GM21381 (cell line): ENCODE measurements around the gene CYSLTR1.
"Not testable (repeated sequence)": the region's sequence is repeated elsewhere in the genome, so short reads cannot be mapped to it uniquely, and the experiment has no call there.

Experiments
- ATAC-seq: cut with Tn5 transposase; IDR thresholded peaks from one replicate; pipeline ENCODE4 v1.9.1; 2021; ENCODE audit warnings: mild to moderate bottlenecking, moderate library complexity; ENCODE audit not compliant: unreplicated experiment

The CYSLTR1 gene, protein sequence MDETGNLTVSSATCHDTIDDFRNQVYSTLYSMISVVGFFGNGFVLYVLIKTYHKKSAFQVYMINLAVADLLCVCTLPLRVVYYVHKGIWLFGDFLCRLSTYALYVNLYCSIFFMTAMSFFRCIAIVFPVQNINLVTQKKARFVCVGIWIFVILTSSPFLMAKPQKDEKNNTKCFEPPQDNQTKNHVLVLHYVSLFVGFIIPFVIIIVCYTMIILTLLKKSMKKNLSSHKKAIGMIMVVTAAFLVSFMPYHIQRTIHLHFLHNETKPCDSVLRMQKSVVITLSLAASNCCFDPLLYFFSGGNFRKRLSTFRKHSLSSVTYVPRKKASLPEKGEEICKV

DNA sequence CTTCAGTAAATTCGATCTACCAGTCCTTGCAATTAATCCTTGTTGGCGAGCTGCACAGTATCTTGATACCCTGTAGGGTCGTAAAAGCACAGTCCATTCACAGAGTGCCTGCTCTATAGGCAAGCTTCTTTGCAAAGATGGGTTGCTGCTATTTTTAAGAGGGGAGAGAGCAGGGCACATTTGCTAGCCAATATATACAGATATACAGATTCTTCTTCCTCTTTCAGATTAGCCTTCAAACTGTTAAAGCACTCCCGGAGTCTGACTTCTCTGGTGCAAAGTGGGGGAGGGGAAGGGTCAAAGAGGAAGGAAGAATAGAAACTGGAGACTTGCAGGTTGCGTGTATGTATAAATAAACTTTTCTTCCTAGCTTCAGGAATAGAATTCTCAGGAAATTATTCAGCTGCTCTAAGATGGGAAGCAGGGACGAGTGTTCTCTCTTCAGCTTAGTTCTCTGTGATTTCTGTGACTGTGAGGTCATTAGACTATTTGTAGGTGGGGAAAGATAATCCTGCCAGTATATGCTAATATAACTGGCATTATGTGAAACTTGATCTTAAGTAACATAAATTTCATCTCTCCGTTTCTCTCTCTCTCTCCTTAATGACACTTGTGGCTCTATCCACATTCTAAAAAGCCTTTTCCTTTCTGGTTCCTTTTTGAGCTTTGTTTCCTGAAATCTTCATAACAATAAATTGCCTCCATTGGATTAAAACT is at the start of gene CYSLTR1:
TSS of gene CYSLTR1 (minus strand) at position 242 of the 717 bp plus-strand sequence. CDS start 53,865 bp downstream, outside the sequence.
- ATAC-seq = peak; percentile 55

DNA sequence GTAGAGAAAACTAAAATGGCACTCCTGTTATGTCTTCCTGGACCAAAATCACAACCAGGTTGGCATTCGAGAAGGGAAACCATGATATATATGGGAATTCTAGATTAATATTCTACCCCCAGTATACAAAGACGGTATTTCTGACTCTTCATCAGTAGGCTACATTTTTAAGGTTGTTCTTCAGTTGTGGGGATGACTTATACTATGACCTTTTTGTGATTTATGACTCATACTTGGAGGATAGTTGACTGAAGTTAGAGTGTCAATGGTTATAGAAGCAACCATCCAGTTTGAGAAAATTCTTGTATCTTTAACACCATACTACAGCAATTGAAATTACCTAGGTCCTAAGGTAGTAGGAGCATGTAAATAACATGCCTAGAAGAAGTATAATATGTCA is 49.8 kb upstream of the CYSLTR1 start:
- no peak for ATAC-seq

GRCh38 chrX:78375894-78376293 is 48.5 kb upstream of the CYSLTR1 start:
- no peak for ATAC-seq

GRCh38 chrX:78366576-78366975 is 39.2 kb upstream of the CYSLTR1 start:
- ATAC-seq = no peak

GRCh38 chrX:78357342-78358055 is 30.1 kb upstream of the CYSLTR1 start:
- no peak for ATAC-seq

DNA sequence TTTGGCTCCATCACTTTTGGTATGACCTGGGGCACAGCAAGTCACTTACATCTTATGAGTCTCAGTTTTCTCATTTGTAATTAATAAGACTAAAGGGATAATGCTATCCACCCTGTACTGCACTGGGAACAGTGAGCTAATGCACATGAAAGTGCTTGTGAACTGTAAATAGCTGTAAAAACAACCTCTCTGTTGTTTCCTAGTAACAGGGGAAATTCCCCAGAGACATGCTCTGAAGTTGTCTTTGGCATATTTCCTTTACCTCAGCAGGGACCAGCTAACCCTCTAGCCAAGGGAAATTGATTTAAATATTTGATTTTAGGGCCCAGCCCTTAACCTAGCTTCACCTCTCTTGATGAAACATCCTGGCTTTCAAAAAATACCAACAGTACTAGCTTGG is 6.1 kb upstream of the CYSLTR1 start:
- ATAC-seq = peak; percentile 51

DNA sequence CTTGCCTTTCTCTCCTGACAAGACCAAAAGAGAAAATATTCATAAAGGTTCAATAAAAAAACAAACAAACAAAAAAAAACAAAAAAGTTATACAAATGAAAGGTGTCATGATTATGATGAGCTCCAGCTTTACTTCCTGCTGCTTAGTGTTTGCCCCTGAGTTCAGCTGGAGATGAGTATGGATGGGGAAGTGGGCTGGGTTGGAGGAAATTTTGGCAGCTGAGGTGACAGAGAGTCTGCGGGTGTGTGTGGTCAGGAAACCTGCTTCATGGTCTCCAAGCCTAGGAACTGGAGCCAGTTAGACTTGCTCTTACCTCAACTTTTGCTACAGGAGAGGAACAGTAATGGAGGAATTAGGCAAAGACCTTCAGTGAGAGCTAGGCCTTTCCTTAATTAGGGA is 4.3 kb upstream of the CYSLTR1 start:
- no peak for ATAC-seq

- ATAC-seq = no peak
Measured at GRCh38 chrX:78330540-78330939, 3.1 kb upstream of the CYSLTR1 start.

GRCh38 chrX:78330068-78330467 is 2.7 kb upstream of the CYSLTR1 start:
- no peak for ATAC-seq

DNA sequence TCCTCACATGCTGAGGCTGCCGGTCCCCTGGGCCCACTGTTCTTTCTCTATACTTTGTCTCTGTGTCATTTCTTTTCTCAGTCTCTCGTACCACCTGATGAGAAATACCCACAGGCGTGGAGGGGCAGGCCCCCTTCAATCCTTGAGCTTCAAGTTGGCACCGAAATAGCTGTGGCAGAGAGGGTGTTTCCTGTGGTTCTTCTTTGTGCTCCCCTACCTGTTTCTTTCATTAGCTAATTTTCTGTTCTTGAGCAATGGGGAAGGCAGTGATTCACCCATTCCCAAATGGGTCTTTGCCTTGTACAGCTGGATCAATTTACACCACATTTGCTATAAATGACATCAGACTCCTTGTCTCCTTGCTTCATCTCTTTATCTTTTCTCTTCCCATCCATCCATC is 2.1 kb upstream of the CYSLTR1 start:
- ATAC-seq = no peak

- ATAC-seq = no peak
Measured at GRCh38 chrX:78326401-78326800, 1.0 kb downstream of the CYSLTR1 start.

GRCh38 chrX:78322863-78323262 is 4.5 kb downstream of the CYSLTR1 start:
- no peak for ATAC-seq

DNA sequence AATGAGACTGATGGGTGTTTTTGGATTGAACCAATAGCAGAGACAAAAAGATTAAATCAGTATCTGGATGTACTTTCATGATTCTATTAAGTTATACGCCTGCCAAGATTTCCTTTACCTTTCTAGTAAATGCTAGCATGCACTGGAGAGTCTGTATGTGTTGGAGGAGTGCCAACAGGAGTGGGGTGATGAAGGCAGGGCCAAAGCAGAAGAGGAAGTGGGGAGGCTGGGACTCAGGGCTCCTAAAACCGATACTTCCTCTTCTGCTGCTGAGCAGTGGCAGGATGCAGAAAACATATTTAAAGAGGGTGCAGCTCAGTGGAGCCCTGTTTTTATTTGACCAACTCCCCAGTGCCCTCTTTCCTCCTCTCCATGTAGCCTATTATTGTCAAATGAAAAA is 5.6 kb downstream of the CYSLTR1 start:
- ATAC-seq = peak; percentile 94

DNA sequence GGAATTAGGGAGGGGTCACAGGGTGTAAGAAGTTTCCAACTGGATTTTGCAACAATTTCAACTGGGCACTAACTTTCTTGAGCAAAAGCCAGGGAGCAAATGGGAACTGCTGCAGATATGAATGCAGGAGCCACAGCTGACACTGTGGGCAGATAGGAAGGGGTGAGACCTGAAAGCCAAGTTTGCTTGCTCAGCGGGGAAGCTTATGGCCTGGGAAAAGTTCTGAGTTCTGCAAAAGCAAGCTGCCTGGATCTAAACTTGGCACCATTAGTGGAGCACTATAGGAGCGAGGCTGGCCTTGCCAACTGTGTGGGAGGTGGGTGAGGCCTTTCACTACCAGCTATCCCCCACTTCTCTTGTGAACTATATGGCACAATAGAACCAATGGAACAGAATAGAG is 11.1 kb downstream of the CYSLTR1 start:
- ATAC-seq = no peak

DNA sequence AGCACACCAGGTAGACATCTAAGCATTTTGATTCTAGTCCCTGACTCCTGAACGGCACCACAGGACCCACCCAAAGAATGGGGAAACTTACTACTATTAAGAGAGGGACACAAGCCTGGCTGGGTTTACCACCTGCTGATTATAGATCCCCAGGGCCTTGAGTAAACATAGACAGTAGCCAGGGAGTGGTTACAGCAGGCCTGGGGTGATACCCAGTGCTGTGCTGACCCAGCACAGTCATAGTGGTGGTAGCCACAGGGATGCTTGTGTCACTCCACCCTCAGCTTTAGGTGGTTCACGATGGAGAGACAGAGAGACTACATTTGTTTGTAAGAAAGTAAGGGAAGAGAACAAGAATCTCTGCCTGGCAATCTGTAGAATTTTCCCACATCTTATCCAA is 11.7 kb downstream of the CYSLTR1 start:
- no peak for ATAC-seq

DNA sequence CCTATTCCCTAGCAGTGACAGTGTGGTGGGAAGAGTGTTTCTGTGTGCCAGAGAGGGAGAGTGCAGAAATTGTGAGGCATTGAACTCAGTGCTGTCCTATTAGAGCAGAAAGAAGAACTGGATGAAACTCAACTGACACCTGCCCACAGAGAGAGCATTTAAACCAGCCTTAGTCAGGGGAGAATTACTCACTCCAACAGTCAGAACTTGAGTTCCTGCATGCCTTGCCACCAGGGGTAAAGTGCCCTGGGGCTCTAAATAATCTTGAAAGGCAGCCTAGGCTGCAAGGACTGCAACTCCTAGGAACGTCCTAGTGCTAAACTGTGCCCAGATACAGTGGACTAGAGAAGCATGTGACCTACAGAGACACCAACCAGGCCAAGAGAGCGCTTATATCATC is 12.8 kb downstream of the CYSLTR1 start:
- peak; percentile 54 for ATAC-seq

- no peak for ATAC-seq
Measured at GRCh38 chrX:78313526-78313925, 13.9 kb downstream of the CYSLTR1 start.

DNA sequence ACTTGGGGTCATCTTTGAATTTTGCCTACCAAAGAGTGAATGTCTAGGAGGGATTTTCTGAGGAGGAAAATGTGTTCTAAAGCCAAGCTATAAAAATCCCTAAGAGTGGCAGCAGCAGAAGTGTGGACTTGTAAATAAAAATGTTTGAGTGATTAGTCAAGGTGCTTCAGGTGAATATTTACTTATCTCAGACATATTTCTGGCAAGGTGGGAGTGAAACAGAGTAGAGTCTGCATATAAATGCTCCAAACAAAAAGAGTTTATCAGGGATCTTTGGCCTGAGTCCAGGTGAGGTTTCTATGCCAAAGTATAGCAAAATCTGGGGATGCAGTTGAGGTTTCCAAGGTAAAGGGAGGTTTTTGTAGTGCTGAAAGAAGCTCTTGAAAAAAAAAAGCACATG is 19.7 kb downstream of the CYSLTR1 start:
- ATAC-seq = no peak

- no peak for ATAC-seq
Measured at GRCh38 chrX:78303086-78303485, 24.3 kb downstream of the CYSLTR1 start.

DNA sequence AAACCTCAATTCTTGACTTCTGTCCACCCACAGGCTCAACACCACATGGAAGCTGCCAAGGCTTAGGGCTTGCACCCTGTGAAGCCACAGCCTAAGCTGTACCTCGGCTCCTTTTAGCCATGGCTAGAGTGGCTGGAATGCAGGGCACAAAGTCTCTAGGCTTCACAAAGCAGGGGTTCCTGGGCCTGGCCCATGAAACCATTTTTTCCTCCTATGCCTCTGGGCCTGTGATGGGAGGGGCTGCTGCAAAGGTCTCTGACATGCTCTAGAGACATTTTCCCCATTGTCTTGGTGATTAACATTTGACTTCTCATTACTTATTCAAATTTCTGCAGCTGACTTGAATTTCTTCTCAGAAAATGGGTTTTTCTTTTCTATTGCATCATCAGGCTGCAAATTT is 26.5 kb downstream of the CYSLTR1 start:
- not testable (repeated sequence) for ATAC-seq

GRCh38 chrX:78283511-78283910 is 43.9 kb downstream of the CYSLTR1 start:
- ATAC-seq = no peak

GRCh38 chrX:78237127-78237526 is 90.3 kb downstream of the CYSLTR1 start:
- no peak for ATAC-seq
